Activated CD4-positive, alpha-beta T cell treated with anti-CD3 and anti-CD28 coated beads, Interleukin-2, amount 50 U/mL, for 1 hour (primary cell): ENCODE measurements around the gene FBXO21.
"Not testable (repeated sequence)": the region's sequence is repeated elsewhere in the genome, so short reads cannot be mapped to it uniquely, and the experiment has no call there.

ENCODE experiments used
- DNase-seq: peaks from one replicate; pipeline ENCODE4 v3.0.0-alpha.2; 2020

The FBXO21 gene

GRCh38 chr12:117199956-117200744 lies 9.9 kb upstream of the FBXO21 start:
- not testable (repeated sequence) for DNase-seq

GRCh38 chr12:117196334-117196733 lies 6.1 kb upstream of the FBXO21 start:
- not testable (repeated sequence) for DNase-seq

- DNase-seq: not testable (repeated sequence)
Measured at GRCh38 chr12:117195027-117195426, 4.8 kb upstream of the FBXO21 start.

DNA sequence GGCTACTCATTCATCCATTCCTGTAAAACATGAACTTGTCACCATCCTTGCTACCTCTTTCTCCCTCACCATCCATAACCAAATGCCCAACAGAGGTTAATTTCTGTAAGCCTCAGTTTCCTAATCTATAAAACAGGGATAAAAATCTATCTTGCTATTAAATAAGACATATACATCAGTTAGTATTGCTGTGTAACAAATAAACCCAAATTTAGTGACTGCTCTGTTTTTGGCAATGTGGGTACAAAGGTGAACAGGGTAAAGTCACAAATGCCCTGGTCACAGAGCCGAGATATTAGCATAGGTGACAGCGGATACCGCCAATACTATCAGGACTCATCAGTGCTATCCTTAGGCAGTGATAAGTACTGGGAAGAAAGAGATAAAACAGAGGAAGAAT lies 3.6 kb upstream of the FBXO21 start:
- no peak for DNase-seq

GRCh38 chr12:117192581-117192980 lies 2.3 kb upstream of the FBXO21 start:
- not testable (repeated sequence) for DNase-seq

GRCh38 chr12:117192057-117192456 lies 1.8 kb upstream of the FBXO21 start:
- DNase-seq: no peak

DNA sequence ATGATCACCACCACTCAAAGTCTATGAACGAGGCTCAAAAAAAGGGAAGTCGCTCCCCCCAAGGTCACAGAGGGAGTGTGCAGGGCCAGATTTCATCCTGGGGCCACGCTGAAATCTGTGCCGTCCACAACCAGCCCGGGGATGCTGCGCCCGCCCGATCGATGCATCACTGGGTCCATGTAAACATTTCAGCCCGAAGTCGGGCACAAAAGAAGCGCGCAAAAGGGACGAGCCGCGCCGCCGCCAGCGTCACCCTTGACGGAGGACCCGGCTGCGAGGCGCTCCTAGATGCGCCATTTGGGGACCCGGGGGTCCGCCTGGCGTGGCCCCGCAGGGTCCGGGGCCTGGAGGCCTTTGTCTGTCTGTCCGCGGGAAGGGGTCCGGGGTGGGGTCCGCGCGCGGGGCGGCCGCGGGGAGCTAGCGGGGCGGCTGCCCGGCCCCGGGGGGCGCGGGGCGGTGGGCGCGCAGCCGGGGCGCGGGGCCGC lies 503 bp downstream of the FBXO21 start:
- DNase-seq: peak; percentile 40

DNA sequence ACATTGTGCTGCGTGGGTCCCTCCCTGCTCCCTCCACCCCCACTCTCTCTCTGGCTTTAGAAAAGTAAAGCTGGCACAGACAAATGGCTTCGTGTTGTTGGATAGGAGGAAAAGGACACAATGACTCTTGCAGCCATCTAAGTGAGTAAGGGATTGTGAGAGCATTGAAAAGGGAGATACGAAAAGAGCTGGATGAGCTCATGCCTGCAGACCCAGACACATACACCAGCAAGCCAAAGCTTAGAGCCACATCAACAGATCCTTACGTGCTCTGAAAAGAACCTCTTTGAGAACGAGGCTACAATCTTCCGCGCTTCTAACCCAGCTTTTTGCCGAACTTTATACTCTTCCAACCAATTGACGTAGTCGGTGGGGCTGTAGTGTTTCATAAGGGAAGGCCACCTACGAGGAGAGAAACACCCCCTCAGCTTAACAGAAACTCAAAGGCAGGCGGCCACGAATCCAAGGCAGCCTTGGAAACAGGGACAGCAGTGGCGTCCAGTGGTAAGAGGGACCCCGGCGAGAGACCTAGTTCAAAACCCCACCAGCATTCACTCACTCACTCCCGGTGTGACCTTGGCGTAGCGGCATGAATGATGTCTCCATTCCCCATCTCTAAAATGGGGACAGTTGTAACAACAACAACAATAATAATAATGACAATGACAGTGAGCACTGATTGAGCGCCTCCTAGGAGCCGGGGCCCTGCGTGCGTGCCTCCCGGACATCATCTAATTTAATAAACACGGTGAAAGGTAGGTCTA lies 1.1 kb downstream of the FBXO21 start:
- DNase-seq: no peak

GRCh38 chr12:117188121-117188665 lies 2.1 kb downstream of the FBXO21 start:
- DNase-seq: no peak

DNA sequence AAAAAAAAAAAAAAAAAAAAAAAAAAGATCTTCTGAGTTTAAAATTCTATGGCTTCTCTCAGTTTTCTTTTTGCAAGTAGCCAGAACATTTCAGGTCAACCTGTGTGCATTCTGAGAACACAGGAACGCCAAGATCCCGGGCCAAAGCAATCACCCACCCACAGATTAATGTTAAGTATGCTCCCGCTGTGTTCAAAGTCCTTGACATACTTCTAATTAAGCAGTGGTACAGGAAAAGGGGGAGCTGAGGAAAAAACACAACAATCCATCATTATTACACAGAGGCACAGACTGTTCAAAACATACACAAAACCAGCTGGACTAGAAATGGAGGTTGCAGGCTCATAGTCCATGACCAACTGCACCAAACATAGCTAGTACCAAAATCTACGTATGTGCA lies 2.8 kb downstream of the FBXO21 start:
- DNase-seq: no peak

DNA sequence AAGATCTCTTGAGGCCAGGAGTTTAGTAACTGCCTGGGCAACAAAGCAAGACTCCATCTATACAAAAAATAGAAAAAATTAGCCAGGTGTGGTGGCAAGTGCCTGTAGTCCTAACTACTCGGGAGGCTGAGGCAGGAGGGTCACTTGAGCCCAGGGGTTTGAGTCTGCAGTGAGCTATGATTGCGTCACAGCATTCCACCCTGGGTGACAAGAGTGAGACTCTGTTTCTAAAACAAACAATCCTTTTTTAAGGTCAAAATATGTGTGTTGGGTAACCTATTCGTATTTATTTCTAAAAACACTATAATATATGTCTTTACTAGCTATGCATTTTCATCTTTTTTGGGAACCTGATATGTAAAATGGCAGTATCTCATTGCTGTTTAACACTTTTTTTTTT lies 7.4 kb downstream of the FBXO21 start:
- DNase-seq: no peak

DNA sequence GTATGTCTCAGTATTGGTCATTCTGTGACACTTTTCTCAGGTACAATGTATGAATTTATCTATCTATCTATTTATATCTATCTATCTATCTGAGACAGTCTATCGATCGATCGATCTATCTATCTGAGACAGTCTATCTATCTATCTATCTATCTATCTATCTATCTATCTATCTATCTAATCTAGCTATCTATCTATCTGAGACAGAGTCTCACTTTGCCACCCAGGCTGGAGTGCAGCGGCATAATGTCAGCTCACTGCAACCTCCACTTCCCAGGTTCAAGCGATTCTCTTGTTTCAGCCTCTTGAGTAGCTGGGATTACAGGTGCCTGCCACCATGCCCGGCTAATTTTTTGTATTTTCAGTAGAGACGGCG lies 8.8 kb downstream of the FBXO21 start:
- DNase-seq: not testable (repeated sequence)

GRCh38 chr12:117180758-117181467 lies 9.4 kb downstream of the FBXO21 start:
- no peak for DNase-seq

DNA sequence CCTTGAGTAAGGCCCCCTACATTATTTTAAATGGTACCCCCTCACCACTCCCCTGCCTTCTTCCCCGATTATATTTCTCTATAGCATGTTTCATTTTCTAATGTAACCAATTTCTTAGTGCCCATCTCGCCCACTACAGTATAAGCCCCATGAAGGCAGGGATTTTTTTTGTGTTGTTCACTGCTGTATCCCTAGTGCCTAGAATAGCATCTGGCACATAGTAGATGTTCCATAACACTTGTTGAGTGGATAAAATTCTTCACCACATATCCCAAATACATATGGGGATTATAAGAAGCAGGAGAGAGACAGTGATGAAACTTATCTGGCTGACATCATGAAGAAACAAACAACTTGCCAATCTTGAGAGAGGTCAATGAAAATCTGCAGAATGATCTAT lies 11.5 kb downstream of the FBXO21 start:
- DNase-seq: no peak

DNA sequence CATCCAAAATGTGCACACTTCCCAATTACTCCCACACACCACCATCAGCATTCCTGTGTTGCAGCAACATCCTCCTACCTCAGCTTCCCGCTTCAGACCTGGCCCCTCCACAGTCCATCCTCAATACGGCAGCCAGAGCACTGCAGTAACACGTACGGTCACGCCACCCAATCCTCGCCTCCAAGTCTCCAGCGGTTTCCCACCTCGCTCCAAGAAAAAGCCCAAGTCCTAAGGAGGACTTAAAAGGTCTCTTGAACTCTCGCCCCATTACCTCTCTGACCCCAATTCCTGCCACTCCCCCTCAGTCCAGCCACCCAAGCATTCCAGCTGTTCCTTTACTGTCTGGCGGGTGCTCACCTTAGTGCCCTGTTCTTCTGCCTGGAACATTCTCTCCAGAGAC lies 12.0 kb downstream of the FBXO21 start:
- DNase-seq: no peak

- DNase-seq: no peak
Measured at GRCh38 chr12:117172168-117172567, 18.1 kb downstream of the FBXO21 start.

DNA sequence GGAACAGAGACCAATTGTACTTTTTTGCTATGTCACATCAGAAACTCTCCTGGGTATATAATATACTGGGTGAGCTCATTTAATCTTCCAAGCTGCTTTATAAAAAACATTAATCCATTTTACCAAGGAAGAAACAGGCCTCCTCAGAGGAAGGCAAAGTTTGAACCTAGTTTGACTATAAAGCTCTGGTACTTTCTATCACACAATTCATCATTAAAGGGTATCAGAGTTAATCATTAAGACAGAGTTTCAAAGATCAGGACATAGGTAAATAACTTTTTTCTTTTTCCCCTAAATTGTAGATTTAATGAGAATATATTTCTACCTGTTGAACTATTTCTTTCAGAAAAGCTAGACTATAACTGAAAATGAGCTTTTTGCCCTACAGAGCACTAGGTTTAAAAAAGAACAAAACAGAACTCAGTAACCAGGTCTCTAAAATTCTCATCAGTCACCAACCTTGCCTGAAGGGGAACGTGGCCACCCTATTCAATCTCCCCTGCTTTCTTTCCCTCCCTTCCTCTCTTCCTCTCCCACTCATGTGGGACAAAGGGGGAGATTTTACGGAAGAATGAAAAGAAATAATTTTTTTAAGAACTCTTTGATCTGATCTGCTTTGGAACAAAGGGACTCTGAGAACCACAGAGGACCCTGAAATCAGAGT lies 18.6 kb downstream of the FBXO21 start:
- no peak for DNase-seq

- DNase-seq: no peak
Measured at GRCh38 chr12:117169548-117169947, 20.7 kb downstream of the FBXO21 start.

- DNase-seq: no peak
Measured at GRCh38 chr12:117168976-117169375, 21.3 kb downstream of the FBXO21 start.

- no peak for DNase-seq
Measured at GRCh38 chr12:117167769-117168168, 22.5 kb downstream of the FBXO21 start.

- DNase-seq: no peak
Measured at GRCh38 chr12:117166107-117166506, 24.2 kb downstream of the FBXO21 start.

- no peak for DNase-seq
Measured at GRCh38 chr12:117165342-117165741, 24.9 kb downstream of the FBXO21 start.

- no peak for DNase-seq
Measured at GRCh38 chr12:117162633-117163032, 27.6 kb downstream of the FBXO21 start.
